ENCODE measurements around the gene SNAPC4. TPM values are rescaled to one million over a fixed set of nuclear protein-coding genes. Genes with fewer than 3 reads are reported as not detected.

SNAPC4 gene
- total RNA-seq, 1 donor from 2014 or later, result 15.7 TPM

DNA sequence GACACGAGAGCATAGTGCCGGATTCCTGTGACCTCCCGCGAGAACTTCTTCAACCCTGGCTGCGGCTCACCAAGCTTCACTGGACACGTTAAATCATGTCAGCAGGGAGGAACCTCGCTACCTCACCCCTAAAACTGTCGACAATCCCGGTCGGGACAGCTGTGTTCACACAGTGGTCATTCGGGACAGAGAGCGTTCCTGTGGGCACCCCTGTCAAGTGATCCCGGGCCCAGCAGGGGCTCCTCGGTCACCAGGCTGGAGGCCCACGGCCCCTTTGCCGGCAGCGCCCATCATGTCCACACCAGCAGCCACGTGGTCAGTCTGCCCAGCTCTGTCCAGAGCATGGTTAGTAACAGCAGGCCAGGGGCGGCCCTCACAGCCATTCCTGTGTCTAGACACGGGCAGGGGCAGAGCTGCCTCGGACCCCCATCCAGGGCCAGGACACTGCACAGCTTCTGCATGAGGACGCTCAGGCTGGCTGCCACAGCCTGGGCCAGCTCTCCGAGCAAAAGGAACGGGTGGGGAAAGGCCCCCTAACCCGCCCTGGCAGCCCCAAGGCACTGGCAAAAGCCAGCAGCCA is 36.2 kb upstream of the SNAPC4 start:
- no peaks in the 10 kb centered on the region for H3K9me3 Mint-ChIP-seq
- H3K27ac Mint-ChIP-seq, result peak overlapping the region; percentile 26
- H3K36me3 Mint-ChIP-seq, result no peaks in the 10 kb centered on the region
- no peak for TF ChIP-seq CTCF (conservative IDR thresholded peaks at IDR 0.05)
- no peak for DNase-seq (ENCODE audit: extremely low spot score, unreplicated experiment)
- peak overlapping the region; percentile 91 for H3K4me3 Mint-ChIP-seq
- peaks cover 24% of the 10 kb centered on the region for H3K4me1 Mint-ChIP-seq (ENCODE audit: unreplicated experiment)
- no peaks in the 10 kb centered on the region for H3K27me3 Mint-ChIP-seq

- Mint-ChIP-seq H3K27ac (no peak overlapping the region), H3K9me3 (no peaks in the 10 kb centered on the region), H3K4me3 (no peak overlapping the region), H3K4me1 (ENCODE audit: unreplicated experiment) (peaks cover 19% of the 10 kb centered on the region), H3K36me3 (no peaks in the 10 kb centered on the region), H3K27me3 (no peaks in the 10 kb centered on the region)
- no peak for DNase-seq (ENCODE audit: extremely low spot score, unreplicated experiment)
- TF ChIP-seq CTCF (conservative IDR thresholded peaks at IDR 0.05), result no peak
Measured at GRCh38 chr9:136434580-136435169, 34.7 kb upstream of the SNAPC4 start.

- Mint-ChIP-seq H3K36me3 (no peaks in the 10 kb centered on the region), H3K27ac (no peak overlapping the region), H3K4me1 (ENCODE audit: unreplicated experiment) (peaks cover 19% of the 10 kb centered on the region), H3K27me3 (no peaks in the 10 kb centered on the region), H3K9me3 (no peaks in the 10 kb centered on the region), H3K4me3 (no peak overlapping the region)
- no peak for TF ChIP-seq CTCF (conservative IDR thresholded peaks at IDR 0.05)
- DNase-seq (ENCODE audit: extremely low spot score, unreplicated experiment), result no peak
Measured at GRCh38 chr9:136433849-136434579, 34.0 kb upstream of the SNAPC4 start.

DNA sequence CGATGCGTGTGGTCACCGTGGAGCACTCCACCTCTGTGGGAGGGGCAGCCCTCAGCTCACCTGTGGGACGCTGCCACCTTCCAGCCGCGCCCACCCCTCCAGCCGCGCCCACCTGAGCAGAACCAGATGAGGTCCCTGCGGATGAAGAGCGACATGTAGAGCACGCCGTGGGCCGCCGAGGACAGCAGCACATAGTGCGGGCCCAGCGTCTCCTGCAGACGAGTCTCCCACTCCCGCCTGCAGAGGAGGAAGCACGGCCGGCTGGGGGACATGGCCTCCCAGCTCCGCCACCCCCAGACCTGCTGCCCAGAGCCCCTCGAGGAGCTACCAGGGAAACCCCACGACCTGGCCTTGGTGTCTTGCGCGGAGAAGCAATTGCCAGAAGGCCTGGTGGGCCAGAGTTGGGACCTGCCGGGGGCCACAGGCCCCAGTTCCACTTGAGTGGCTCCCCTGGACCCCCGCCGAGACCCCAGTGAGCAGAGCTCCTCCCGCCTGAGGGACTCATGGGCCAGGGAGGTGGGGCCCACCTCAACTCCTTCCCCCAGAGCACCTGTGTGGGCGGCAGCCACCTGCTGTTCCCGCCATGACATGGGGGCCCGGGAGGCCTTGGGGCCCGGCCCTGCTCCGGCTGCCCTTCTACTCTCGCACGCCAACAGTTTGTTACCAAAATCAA is 33.2 kb upstream of the SNAPC4 start:
- H3K27me3 Mint-ChIP-seq, result no peaks in the 10 kb centered on the region
- peaks cover 17% of the 10 kb centered on the region for H3K4me1 Mint-ChIP-seq (ENCODE audit: unreplicated experiment)
- H3K4me3 Mint-ChIP-seq, result no peak overlapping the region
- TF ChIP-seq CTCF (conservative IDR thresholded peaks at IDR 0.05), result no peak
- H3K27ac Mint-ChIP-seq, result no peak overlapping the region
- peaks cover 3% of the 10 kb centered on the region for H3K36me3 Mint-ChIP-seq
- peak; percentile 63 for DNase-seq (ENCODE audit: extremely low spot score, unreplicated experiment)
- no peaks in the 10 kb centered on the region for H3K9me3 Mint-ChIP-seq

GRCh38 chr9:136432591-136432990 is 32.6 kb upstream of the SNAPC4 start:
- Mint-ChIP-seq H3K36me3 (peaks cover 3% of the 10 kb centered on the region), H3K9me3 (no peaks in the 10 kb centered on the region)

More at GRCh38 chr9:136432591-136432990, 32.6 kb upstream of the SNAPC4 start:
- no peak for TF ChIP-seq CTCF (conservative IDR thresholded peaks at IDR 0.05)
- Mint-ChIP-seq H3K4me3 (no peak overlapping the region), H3K4me1 (ENCODE audit: unreplicated experiment) (peaks cover 13% of the 10 kb centered on the region), H3K27me3 (no peaks in the 10 kb centered on the region), H3K27ac (no peak overlapping the region)
- DNase-seq (ENCODE audit: extremely low spot score, unreplicated experiment), result peak; percentile 68
